GM23338 (cell line): ENCODE measurements around the gene PPFIA2. TPM values are rescaled to one million over a fixed set of nuclear protein-coding genes. Genes with fewer than 3 reads are reported as not detected.

Experiments used
- ATAC-seq: fragments of 200-7000 bp; cut with Tn5 transposase; 3 replicates; pipeline ENCODE4 v1.9.1; 2020
- DNase-seq: peaks from one replicate; pipeline ENCODE4 v3.0.0-alpha.2; 2015; ENCODE audit warnings: low spot score
- H2AFZ ChIP-seq: fragments of 200-600 bp; sonication (generic); 2 replicates; pipeline ENCODE4 v1.8.0; 2016; ENCODE audit warnings: antibody characterized with exemption, mild to moderate bottlenecking, moderate library complexity
- H3F3A ChIP-seq: fragments of 200-600 bp; sonication (generic); replicated peaks from 2 replicates; pipeline ENCODE4 v1.8.0; 2017; ENCODE audit warnings: antibody characterized with exemption, mixed run types, low read depth
- H3K27ac ChIP-seq: fragments of 200-600 bp; sonication (generic); 2 replicates; pipeline ENCODE4 v1.6.1; 2016; ENCODE audit warnings: low read depth
- H3K27me3 ChIP-seq: fragments of 200-600 bp; sonication (generic); 2 replicates; pipeline ENCODE4 v1.8.0; 2016; ENCODE audit warnings: mild to moderate bottlenecking, mixed run types, moderate library complexity; ENCODE audit not compliant: insufficient read depth
- H3K36me3 ChIP-seq: fragments of 200-600 bp; sonication (generic); 2 replicates; pipeline ENCODE4 v1.8.0; 2016; ENCODE audit warnings: mild to moderate bottlenecking; ENCODE audit not compliant: insufficient read depth
- H3K4me1 ChIP-seq: fragments of 200-600 bp; sonication (generic); 2 replicates; pipeline ENCODE4 v1.8.0; 2016; ENCODE audit warnings: mild to moderate bottlenecking, moderate library complexity; ENCODE audit not compliant: insufficient read depth
- H3K4me2 ChIP-seq: fragments of 200-600 bp; sonication (generic); 2 replicates; pipeline ENCODE4 v1.7.1; 2017; ENCODE audit warnings: mixed run types
- H3K4me3 ChIP-seq: fragments of 200-600 bp; sonication (generic); 2 replicates; pipeline ENCODE4 v1.6.1; 2016; ENCODE audit warnings: mixed run types
- H3K79me2 ChIP-seq: fragments of 200-600 bp; sonication (generic); replicated peaks from 2 replicates; pipeline ENCODE4 v1.8.0; 2017; ENCODE audit warnings: mild to moderate bottlenecking; ENCODE audit not compliant: insufficient read depth
- H3K9me2 ChIP-seq: fragments of 200-600 bp; sonication (generic); 2 replicates; pipeline ENCODE4 v1.8.0; 2017; ENCODE audit not compliant: insufficient read depth
- H4K20me1 ChIP-seq: fragments of 200-600 bp; sonication (generic); replicated peaks from 2 replicates; pipeline ENCODE4 v1.8.0; 2017; ENCODE audit warnings: mild to moderate bottlenecking; ENCODE audit not compliant: insufficient read depth
- H3K27ac Mint-ChIP-seq: 2 replicates; pipeline ENCODE4 v1.8.0; 2020; ENCODE audit warnings: inconsistent platforms, mild to moderate bottlenecking, moderate library complexity, mixed read lengths
- H3K27me3 Mint-ChIP-seq: 3 replicates; pipeline ENCODE4 v1.8.0; 2022; ENCODE audit warnings: low read depth, mild to moderate bottlenecking, moderate library complexity, mixed read lengths, inconsistent platforms; ENCODE audit not compliant: insufficient read depth, poor library complexity
- H3K36me3 Mint-ChIP-seq: 3 replicates; pipeline ENCODE4 v1.8.0; 2021; ENCODE audit warnings: low read depth, mild to moderate bottlenecking, inconsistent platforms, moderate library complexity, mixed read lengths
- H3K4me1 Mint-ChIP-seq: 3 replicates; pipeline ENCODE4 v1.8.0; 2020; ENCODE audit warnings: mild to moderate bottlenecking, inconsistent platforms, mixed read lengths
- H3K4me3 Mint-ChIP-seq: 3 replicates; pipeline ENCODE4 v1.8.0; 2021; ENCODE audit warnings: moderate library complexity, mild to moderate bottlenecking, inconsistent platforms, mixed read lengths
- H3K9me3 Mint-ChIP-seq: 3 replicates; pipeline ENCODE4 v1.8.0; 2020; ENCODE audit warnings: moderate library complexity, mild to moderate bottlenecking, inconsistent platforms, mixed read lengths
- CREB1 ChIP-seq: fragments of 250-450 bp; sonication (Bioruptor Pico); IDR thresholded peaks from 2 replicates; pipeline ENCODE4 v1.5.0; 2020; ENCODE audit warnings: low read depth, mild to moderate bottlenecking, moderate library complexity
- CTCF ChIP-seq, 2 experiments: fragments of 200-600 bp in 1 of 2; sonication (generic) in 1 of 2; conservative IDR thresholded peaks; 2 replicates each; pipeline versions ENCODE4 v1.5.1 to v1.6.1; 2016 to 2017; ENCODE audit warnings: antibody characterized with exemption in 2 of 2, low read depth in 2 of 2, mild to moderate bottlenecking in 2 of 2, moderate library complexity in 1 of 2
- ETS1 ChIP-seq: IDR thresholded peaks from 2 replicates; pipeline ENCODE4 v1.6.1; 2016; ENCODE audit warnings: antibody characterized with exemption
- EZH2phosphoT487 ChIP-seq: fragments of 200-600 bp; sonication (generic); IDR thresholded peaks from one replicate; pipeline ENCODE4 v1.8.1; 2018; ENCODE audit warnings: antibody characterized with exemption; ENCODE audit not compliant: unreplicated experiment
- JUNB ChIP-seq: IDR thresholded peaks from one replicate; pipeline ENCODE4 v1.6.1; 2016; ENCODE audit warnings: antibody characterized with exemption; ENCODE audit not compliant: unreplicated experiment
- NANOG ChIP-seq: IDR thresholded peaks from 2 replicates; pipeline ENCODE4 v1.6.1; 2016; ENCODE audit warnings: antibody characterized with exemption, borderline replicate concordance
- POLR2AphosphoS5 ChIP-seq: IDR thresholded peaks from 2 replicates; pipeline ENCODE4 v1.6.1; 2016; ENCODE audit warnings: antibody characterized with exemption, low read depth
- STAT1 ChIP-seq: IDR thresholded peaks from one replicate; pipeline ENCODE4 v1.6.1; 2016; ENCODE audit warnings: antibody characterized with exemption; ENCODE audit not compliant: unreplicated experiment
- ZNF114 ChIP-seq: fragments of 250-450 bp; sonication (Bioruptor Pico); IDR thresholded peaks from 2 replicates; pipeline ENCODE4 v1.5.0; 2020; ENCODE audit warnings: mild to moderate bottlenecking, moderate library complexity
- ZNF331 ChIP-seq: fragments of 250-450 bp; sonication (Bioruptor Pico); IDR thresholded peaks from 2 replicates; pipeline ENCODE4 v1.5.0; 2020; ENCODE audit warnings: low read depth, mild to moderate bottlenecking, moderate library complexity
- polyA plus RNA-seq: library from polyadenylated mRNA; unstranded; fragments of >200 nt; fragmentation: Nextera tagmentation; extraction: Ambion mirVana; gene quantifications from 2 replicates; pipeline ENCODE4 v1.2.1, GENCODE V29; 2016
- total RNA-seq: library from RNA; depleted of rRNA; stranded (reverse); fragments of >200 nt; shearing (Covaris generic); gene quantifications from 2 replicates; pipeline ENCODE4 v1.2.3, GENCODE V29; 2014
- TF ChIP-seq, protein P1 (sequence below): IDR thresholded peaks from one replicate; pipeline ENCODE4 v1.6.1; 2018; ENCODE audit warnings: antibody characterized with exemption; ENCODE audit not compliant: unreplicated experiment

The PPFIA2 gene
- total and polyA plus RNA-seq, 2 experiments from 2014 or later = 5.4 to 7.2 TPM

DNA sequence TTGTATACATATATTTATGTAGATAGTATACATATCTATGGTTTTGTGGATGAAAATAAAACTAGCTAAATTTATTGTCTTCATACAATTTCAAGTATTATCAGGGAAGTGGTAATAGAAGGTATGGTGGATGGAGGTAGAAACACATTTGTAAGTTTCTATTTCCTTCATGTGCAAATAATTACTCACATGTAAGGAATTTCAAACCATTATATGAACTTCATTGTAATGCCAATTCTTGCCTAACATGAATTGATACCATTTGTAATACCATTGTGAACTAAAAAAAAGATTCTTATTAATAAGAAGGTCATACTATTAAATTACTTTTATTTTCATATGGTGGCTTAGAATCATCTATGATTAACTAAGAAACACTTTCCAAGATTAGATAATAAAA lies 20.1 kb upstream of the PPFIA2 start:
- TF ChIP-seq ZNF331 (CRISPR knock-in tag) (no peak), CREB1 (CRISPR knock-in tag) (no peak), EZH2phosphoT487 (no peak), POLR2AphosphoS5 (no peak), ETS1 (no peak), NANOG (no peak), ZNF114 (CRISPR knock-in tag) (no peak), JUNB (no peak), STAT1 (no peak)
- Mint-ChIP-seq H3K4me3 (no peak overlapping the region), H3K9me3 (no peaks in the 10 kb centered on the region), H3K36me3 (no peaks in the 10 kb centered on the region), H3K4me1 (peaks cover 2% of the 10 kb centered on the region; the same call in 2 of the 3 replicates), H3K27ac (no peak overlapping the region), H3K27me3 (no peaks in the 10 kb centered on the region)
- Histone ChIP-seq H3K4me3 (no peak overlapping the region), H3K79me2 (no peaks in the 10 kb centered on the region), H4K20me1 (no peaks in the 10 kb centered on the region), H3K27ac (no peak overlapping the region), H3F3A (no peaks in the 10 kb centered on the region), H3K4me1 (no peaks in the 10 kb centered on the region), H3K4me2 (no peak overlapping the region), H2AFZ (no peak overlapping the region), H3K36me3 (no peaks in the 10 kb centered on the region), H3K27me3 (no peaks in the 10 kb centered on the region), H3K9me2 (no peaks in the 10 kb centered on the region)
- ATAC-seq (no peak), DNase-seq (no peak)

DNA sequence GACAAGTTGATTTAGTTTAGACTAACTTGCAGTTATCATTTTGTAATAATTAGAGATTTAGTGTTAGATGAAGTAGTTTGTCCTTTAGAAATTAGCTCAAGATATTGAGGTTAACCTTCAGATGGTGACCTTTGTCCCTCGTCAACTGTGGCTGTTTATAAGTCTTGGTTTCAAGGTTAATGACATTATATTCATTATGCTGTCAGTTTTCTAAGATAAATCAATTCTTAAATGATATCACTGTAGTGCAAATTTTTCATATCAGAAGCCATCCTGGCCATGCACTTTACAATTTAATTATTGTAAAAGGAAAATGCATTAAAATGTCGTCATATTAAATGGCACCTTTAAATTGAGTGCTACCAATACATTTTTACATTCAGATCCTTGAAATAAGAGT lies 19.6 kb upstream of the PPFIA2 start:
- Mint-ChIP-seq H3K4me3 (no peak overlapping the region), H3K36me3 (no peaks in the 10 kb centered on the region), H3K27ac (no peak overlapping the region), H3K9me3 (no peaks in the 10 kb centered on the region), H3K27me3 (no peaks in the 10 kb centered on the region), H3K4me1 (peaks cover 2% of the 10 kb centered on the region; the same call in 2 of the 3 replicates)
- Histone ChIP-seq H3K4me1 (no peaks in the 10 kb centered on the region), H2AFZ (no peak overlapping the region; the same call in 1 of the 2 replicates), H3F3A (no peaks in the 10 kb centered on the region), H4K20me1 (no peaks in the 10 kb centered on the region), H3K9me2 (no peaks in the 10 kb centered on the region), H3K27ac (no peak overlapping the region), H3K79me2 (no peaks in the 10 kb centered on the region), H3K36me3 (no peaks in the 10 kb centered on the region), H3K4me2 (no peak overlapping the region), H3K4me3 (no peak overlapping the region), H3K27me3 (no peaks in the 10 kb centered on the region)
- ATAC-seq (no peak), DNase-seq (no peak)
- TF ChIP-seq POLR2AphosphoS5 = no peak
- no peak for TF ChIP-seq NANOG
- TF ChIP-seq JUNB = no peak
- TF ChIP-seq, protein P1, sequence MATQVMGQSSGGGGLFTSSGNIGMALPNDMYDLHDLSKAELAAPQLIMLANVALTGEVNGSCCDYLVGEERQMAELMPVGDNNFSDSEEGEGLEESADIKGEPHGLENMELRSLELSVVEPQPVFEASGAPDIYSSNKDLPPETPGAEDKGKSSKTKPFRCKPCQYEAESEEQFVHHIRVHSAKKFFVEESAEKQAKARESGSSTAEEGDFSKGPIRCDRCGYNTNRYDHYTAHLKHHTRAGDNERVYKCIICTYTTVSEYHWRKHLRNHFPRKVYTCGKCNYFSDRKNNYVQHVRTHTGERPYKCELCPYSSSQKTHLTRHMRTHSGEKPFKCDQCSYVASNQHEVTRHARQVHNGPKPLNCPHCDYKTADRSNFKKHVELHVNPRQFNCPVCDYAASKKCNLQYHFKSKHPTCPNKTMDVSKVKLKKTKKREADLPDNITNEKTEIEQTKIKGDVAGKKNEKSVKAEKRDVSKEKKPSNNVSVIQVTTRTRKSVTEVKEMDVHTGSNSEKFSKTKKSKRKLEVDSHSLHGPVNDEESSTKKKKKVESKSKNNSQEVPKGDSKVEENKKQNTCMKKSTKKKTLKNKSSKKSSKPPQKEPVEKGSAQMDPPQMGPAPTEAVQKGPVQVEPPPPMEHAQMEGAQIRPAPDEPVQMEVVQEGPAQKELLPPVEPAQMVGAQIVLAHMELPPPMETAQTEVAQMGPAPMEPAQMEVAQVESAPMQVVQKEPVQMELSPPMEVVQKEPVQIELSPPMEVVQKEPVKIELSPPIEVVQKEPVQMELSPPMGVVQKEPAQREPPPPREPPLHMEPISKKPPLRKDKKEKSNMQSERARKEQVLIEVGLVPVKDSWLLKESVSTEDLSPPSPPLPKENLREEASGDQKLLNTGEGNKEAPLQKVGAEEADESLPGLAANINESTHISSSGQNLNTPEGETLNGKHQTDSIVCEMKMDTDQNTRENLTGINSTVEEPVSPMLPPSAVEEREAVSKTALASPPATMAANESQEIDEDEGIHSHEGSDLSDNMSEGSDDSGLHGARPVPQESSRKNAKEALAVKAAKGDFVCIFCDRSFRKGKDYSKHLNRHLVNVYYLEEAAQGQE = no peak
- TF ChIP-seq CTCF (conservative IDR thresholded peaks at IDR 0.05; ENCODE audit: low read depth in 2 of 2) = no peak
- TF ChIP-seq ZNF114 (CRISPR knock-in tag) = no peak
